CD4-positive, alpha-beta T cell (primary cell): ENCODE measurements around the gene ATXN1. TPM values are rescaled to one million over a fixed set of nuclear protein-coding genes. Genes with fewer than 3 reads are reported as not detected.

ENCODE experiments used
- ATAC-seq: fragments of 200-7000 bp; cut with Tn5 transposase; one replicate; pipeline ENCODE4 v1.10.0; 2022; ENCODE audit warnings: mild to moderate bottlenecking; ENCODE audit not compliant: poor library complexity
- CTCF ChIA-PET: fragments of 350-600 bp; sonication (Branson Sonifier 250); formaldehyde crosslinking; loops from one replicate; lab custom pipeline; 2021; ENCODE audit warnings: antibody characterized with exemption, inconsistent platforms; lab: Charles Lee
- POLR2A ChIA-PET: fragments of 350-600 bp; sonication (Branson Sonifier 250); formaldehyde crosslinking; loops from one replicate; lab custom pipeline; 2021; ENCODE audit warnings: antibody characterized with exemption, inconsistent platforms; lab: Charles Lee
- DNase-seq, 14 experiments: peaks; one replicate each; pipeline ENCODE4 v3.0.0-alpha.2; 2013 to 2020; ENCODE audit warnings: mixed read lengths in 2 of 14
- H3K27ac ChIP-seq, 2 donors: one replicate each; pipeline versions ENCODE4 v1.5.1 to v1.7.0; 2013; ENCODE audit warnings: low read length in 2 of 2, low read depth in 1 of 2, mild to moderate bottlenecking in 1 of 2
- H3K27me3 ChIP-seq, 2 experiments: 1 replicate in 1 of 2; 2 replicates in 1 of 2; pipeline versions ENCODE4 v1.6.1 to v1.7.0; 2013; ENCODE audit warnings: low read length in 2 of 2, control low read depth in 1 of 2, mild to moderate bottlenecking in 1 of 2, moderate library complexity in 1 of 2; ENCODE audit not compliant: insufficient read depth in 2 of 2, control insufficient read depth in 1 of 2
- H3K36me3 ChIP-seq: one replicate; pipeline ENCODE4 v1.6.1; 2013; ENCODE audit warnings: low read length, control low read depth; ENCODE audit not compliant: insufficient read depth
- H3K4me1 ChIP-seq: one replicate; pipeline ENCODE4 v1.6.1; 2013; ENCODE audit warnings: low read length, control low read depth; ENCODE audit not compliant: insufficient read depth
- H3K4me3 ChIP-seq: one replicate; pipeline ENCODE4 v1.5.1; 2013; ENCODE audit warnings: mild to moderate bottlenecking, low read length, moderate library complexity
- H3K9me3 ChIP-seq, 2 experiments: 1 replicate in 1 of 2; 2 replicates in 1 of 2; pipeline versions ENCODE4 v1.6.1 to v1.7.0; 2013; ENCODE audit warnings: low read length in 2 of 2, mild to moderate bottlenecking in 2 of 2, control low read depth in 1 of 2, moderate library complexity in 1 of 2; ENCODE audit not compliant: control insufficient read depth in 1 of 2, insufficient read depth in 1 of 2
- H3K27ac Mint-ChIP-seq: one replicate; pipeline ENCODE4 v1.8.0; 2020; ENCODE audit warnings: mixed read lengths
- H3K27me3 Mint-ChIP-seq: one replicate; pipeline ENCODE4 v1.8.0; 2021; ENCODE audit warnings: mixed read lengths
- H3K36me3 Mint-ChIP-seq: one replicate; pipeline ENCODE4 v1.8.0; 2021; ENCODE audit warnings: low read depth, mixed read lengths
- H3K4me1 Mint-ChIP-seq: one replicate; pipeline ENCODE4 v1.8.0; 2021; ENCODE audit warnings: low read depth, mixed read lengths
- H3K4me3 Mint-ChIP-seq: one replicate; pipeline ENCODE4 v1.8.0; 2020; ENCODE audit warnings: mild to moderate bottlenecking, mixed read lengths
- H3K9me3 Mint-ChIP-seq: one replicate; pipeline ENCODE4 v1.8.0; 2020; ENCODE audit warnings: mixed read lengths
- intact Hi-C, 2 experiments: fragments of 100-400 bp; cut with DNase I in 1 of 2; cut with micrococcal nuclease in 1 of 2; formaldehyde crosslinking; loops; one replicate each; pipeline versions ENCODE4 v1.15.1 to v1.9.0; 2023 to 2025; cut with DNase I, micrococcal nuclease
- total RNA-seq, 174 experiments: library from RNA in 2 of 174; stranded (reverse) in 2 of 174; gene quantifications; one replicate each; pipeline ENCODE4 v1.2.3 and lab custom pipeline; 2021 to 2026
- TF ChIP-seq, protein P1 (sequence below): fragments of 200-600 bp; IDR thresholded peaks from one replicate; pipeline ENCODE4 v1.8.0; 2022; ENCODE audit warnings: antibody characterized with exemption, mild to moderate bottlenecking

Gene ATXN1
- total RNA-seq, 2 experiments from 2014 or later: 74.2 to 76.7 TPM

DNA sequence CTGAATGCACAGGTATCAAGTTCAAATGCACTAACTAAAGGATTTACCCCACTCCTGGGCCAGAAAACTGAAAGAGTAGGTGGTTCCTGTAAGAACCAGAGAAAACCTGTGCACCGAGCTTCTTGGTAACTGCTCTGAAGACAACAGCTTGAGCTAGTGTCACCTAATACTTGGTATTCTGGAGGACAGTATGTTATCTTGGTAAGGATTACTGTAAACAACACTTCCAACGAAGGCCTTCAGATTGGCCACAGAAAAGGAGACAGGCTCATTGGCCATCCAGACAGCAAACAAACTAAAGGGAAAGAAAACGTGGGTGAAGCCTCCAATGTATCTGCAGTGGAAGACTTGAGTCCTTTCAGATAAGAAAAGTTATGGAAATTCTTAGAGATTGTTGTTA, 461.4 kb downstream of the ATXN1 start:
- Mint-ChIP-seq H3K27ac (no peak overlapping the region), H3K27me3 (no peaks in the 10 kb centered on the region), H3K9me3 (no peaks in the 10 kb centered on the region), H3K4me1 (no peaks in the 10 kb centered on the region), H3K36me3 (peaks cover 8% of the 10 kb centered on the region), H3K4me3 (no peak overlapping the region)
- Histone ChIP-seq H3K9me3 (no peaks in the 10 kb centered on the region), H3K36me3 (peaks cover 28% of the 10 kb centered on the region), H3K4me1 (no peaks in the 10 kb centered on the region), H3K4me3 (no peak overlapping the region), H3K27ac (no peak overlapping the region), H3K27me3 (no peaks in the 10 kb centered on the region)
- CTCF ChIA-PET: interaction anchor here (1.5 kb wide), 1 partner anchor 32 kb away, joined by 3 read pairs; no protein-coding TSS in a partner anchor
- TF ChIP-seq, protein P1, sequence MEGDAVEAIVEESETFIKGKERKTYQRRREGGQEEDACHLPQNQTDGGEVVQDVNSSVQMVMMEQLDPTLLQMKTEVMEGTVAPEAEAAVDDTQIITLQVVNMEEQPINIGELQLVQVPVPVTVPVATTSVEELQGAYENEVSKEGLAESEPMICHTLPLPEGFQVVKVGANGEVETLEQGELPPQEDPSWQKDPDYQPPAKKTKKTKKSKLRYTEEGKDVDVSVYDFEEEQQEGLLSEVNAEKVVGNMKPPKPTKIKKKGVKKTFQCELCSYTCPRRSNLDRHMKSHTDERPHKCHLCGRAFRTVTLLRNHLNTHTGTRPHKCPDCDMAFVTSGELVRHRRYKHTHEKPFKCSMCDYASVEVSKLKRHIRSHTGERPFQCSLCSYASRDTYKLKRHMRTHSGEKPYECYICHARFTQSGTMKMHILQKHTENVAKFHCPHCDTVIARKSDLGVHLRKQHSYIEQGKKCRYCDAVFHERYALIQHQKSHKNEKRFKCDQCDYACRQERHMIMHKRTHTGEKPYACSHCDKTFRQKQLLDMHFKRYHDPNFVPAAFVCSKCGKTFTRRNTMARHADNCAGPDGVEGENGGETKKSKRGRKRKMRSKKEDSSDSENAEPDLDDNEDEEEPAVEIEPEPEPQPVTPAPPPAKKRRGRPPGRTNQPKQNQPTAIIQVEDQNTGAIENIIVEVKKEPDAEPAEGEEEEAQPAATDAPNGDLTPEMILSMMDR: no peak
- ATAC-seq: no peak
- intact Hi-C loops: no loop called here
- no peak for DNase-seq
- POLR2A ChIA-PET: no interaction called here

DNA sequence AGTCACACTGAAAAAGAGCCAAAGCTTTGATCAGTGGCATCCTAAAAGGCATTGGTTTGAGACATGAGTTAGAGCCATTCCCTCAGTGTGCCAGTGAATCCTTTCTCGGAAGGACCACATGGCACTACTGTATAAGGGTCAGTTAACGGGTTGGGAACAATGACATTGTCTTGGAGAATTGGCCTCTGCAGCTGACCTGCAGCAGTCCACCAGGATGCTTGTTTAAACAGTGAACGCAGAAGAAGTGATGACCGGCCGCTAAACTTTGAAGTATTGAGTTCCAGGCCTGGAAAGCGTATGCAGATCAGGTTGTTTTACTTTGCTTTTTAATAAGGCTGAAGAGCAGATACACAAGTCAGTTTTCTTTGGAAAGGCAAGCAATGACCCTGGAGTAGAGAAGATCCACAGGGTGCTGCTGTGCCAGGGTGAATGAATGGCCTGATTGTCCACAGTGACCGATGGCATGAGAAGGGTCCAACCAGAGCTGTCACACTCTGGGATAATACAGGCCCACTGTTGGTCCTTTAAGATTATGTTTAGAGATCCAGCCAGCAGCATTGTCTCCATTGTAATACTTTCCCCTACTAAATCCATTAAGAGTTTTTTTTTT, 465.1 kb downstream of the ATXN1 start:
- Histone ChIP-seq H3K27me3 (no peaks in the 10 kb centered on the region), H3K36me3 (peaks cover under 1% of the 10 kb centered on the region), H3K9me3 (no peaks in the 10 kb centered on the region), H3K27ac (no peak overlapping the region), H3K4me3 (no peak overlapping the region), H3K4me1 (no peaks in the 10 kb centered on the region)
- no peak overlapping the region for H3K27ac Mint-ChIP-seq
- intact Hi-C loops: no loop called here
- H3K27me3 Mint-ChIP-seq: no peaks in the 10 kb centered on the region
- H3K36me3 Mint-ChIP-seq: no peaks in the 10 kb centered on the region
- ATAC-seq (no peak), DNase-seq (no peak)
- no peaks in the 10 kb centered on the region for H3K9me3 Mint-ChIP-seq
- POLR2A ChIA-PET: no interaction called here
- H3K4me1 Mint-ChIP-seq: no peaks in the 10 kb centered on the region
- TF ChIP-seq, protein P1: no peak
- CTCF ChIA-PET: interaction anchor here (0.6 to 0.7 kb wide), 2 partner anchors 56 to 93 kb away, joined by 3 read pairs; no protein-coding TSS in a partner anchor
- no peak overlapping the region for H3K4me3 Mint-ChIP-seq

GRCh38 chr6:16295471-16295870, 465.8 kb downstream of the ATXN1 start:
- Mint-ChIP-seq H3K4me3 (no peak overlapping the region), H3K4me1 (no peaks in the 10 kb centered on the region), H3K27me3 (no peaks in the 10 kb centered on the region), H3K27ac (no peak overlapping the region), H3K36me3 (no peaks in the 10 kb centered on the region), H3K9me3 (no peaks in the 10 kb centered on the region)
- no peak overlapping the region for H3K4me3 ChIP-seq
- no peaks in the 10 kb centered on the region for H3K9me3 ChIP-seq
- DNase-seq: no peak
- no peaks in the 10 kb centered on the region for H3K4me1 ChIP-seq
- intact Hi-C loops: no loop called here
- TF ChIP-seq, protein P1: no peak
- no peaks in the 10 kb centered on the region for H3K27me3 ChIP-seq
- POLR2A ChIA-PET: no interaction called here
- no peak overlapping the region for H3K27ac ChIP-seq
- no peak for ATAC-seq
- no peaks in the 10 kb centered on the region for H3K36me3 ChIP-seq
- CTCF ChIA-PET: no interaction called here
